AG04450 (cell line): ENCODE data around the gene KCNJ2. TPM values are rescaled to one million over a fixed set of nuclear protein-coding genes. Genes with fewer than 3 reads are reported as not detected.
A peak's percentile ranks its signal among the peaks of the same experiment; 100 is the strongest.

Experiments
- CTCF ChIA-PET: fragments of 300-600, 350-600 bp; formaldehyde crosslinking; extraction: SDS; loops from one replicate; lab custom pipeline; 2022; ENCODE audit warnings: antibody characterized with exemption, inconsistent platforms; lab: Charles Lee
- POLR2A ChIA-PET: fragments of 350-600 bp; formaldehyde crosslinking; extraction: SDS; loops from one replicate; lab custom pipeline; 2021; ENCODE audit warnings: antibody characterized with exemption, inconsistent platforms; lab: Yijun Ruan, JAX
- DNase-seq: peaks from one replicate; pipeline ENCODE4 v3.0.0-alpha.2; 2011; ENCODE audit warnings: low read depth, low spot score
- H3K27ac ChIP-seq: one replicate; pipeline ENCODE4 v1.5.1; 2012; ENCODE audit warnings: low read depth, low read length, control low read depth
- H3K27me3 ChIP-seq: one replicate; pipeline ENCODE4 v1.6.0; 2012; ENCODE audit warnings: low read length; ENCODE audit not compliant: control insufficient read depth, insufficient read depth
- H3K4me3 ChIP-seq: 2 replicates; pipeline ENCODE4 v1.5.1; 2011; ENCODE audit warnings: mild to moderate bottlenecking, low read depth, low read length, control low read depth
- H3K9me3 ChIP-seq: 2 replicates; pipeline ENCODE4 v1.5.1; 2012; ENCODE audit warnings: low read length; ENCODE audit not compliant: control insufficient read depth, insufficient read depth
- polyA plus RNA-seq: library from polyadenylated mRNA; depleted of rRNA; stranded (reverse); fragments of >200 nt; gene quantifications from 2 replicates; pipeline ENCODE4 v1.2.3, GENCODE V29; 2011
- TF ChIP-seq, protein P1 (sequence below): IDR thresholded peaks from 2 replicates; pipeline ENCODE4 v1.5.1; 2011; ENCODE audit warnings: low read depth, low read length, control low read depth, inconsistent platforms

Gene KCNJ2
- polyA plus RNA-seq, 1 experiment: 2.4 TPM

DNA sequence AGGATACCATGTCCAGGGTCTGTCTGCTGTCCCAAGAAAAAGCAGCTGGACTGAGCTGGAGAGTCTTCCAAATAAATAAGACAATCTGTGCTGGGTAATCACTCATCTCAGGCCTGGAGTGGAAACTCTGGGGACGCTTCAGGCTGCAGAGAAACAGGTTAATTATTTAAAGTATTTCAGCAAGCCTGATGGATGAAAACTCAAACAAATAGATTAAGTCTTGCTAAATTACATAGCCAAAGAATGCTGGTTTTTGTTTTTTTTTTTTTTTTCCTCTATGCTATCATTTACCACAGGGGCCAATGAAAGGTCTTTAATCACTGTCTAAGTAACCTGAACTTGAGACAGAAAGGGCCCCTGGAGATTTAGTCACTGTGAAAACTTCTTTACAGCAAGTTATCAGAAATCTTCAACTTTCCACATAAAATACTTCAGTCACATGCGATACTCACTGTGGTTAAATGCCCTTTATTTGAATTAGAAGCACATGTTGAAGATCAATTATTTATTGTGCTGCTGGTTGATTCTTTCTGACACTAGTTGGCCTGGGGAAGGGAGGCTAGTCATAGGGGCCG, 31.0 kb upstream of the KCNJ2 start:
- POLR2A ChIA-PET: interaction anchor here (0.6 to 2.7 kb wide), 7 partner anchors 46 to 636 kb away, joined by 3 to 11 read pairs (median 5); no protein-coding TSS in a partner anchor
- Histone ChIP-seq H3K27ac (peak overlapping the region; percentile 49), H3K4me3 (no peak overlapping the region)

DNA sequence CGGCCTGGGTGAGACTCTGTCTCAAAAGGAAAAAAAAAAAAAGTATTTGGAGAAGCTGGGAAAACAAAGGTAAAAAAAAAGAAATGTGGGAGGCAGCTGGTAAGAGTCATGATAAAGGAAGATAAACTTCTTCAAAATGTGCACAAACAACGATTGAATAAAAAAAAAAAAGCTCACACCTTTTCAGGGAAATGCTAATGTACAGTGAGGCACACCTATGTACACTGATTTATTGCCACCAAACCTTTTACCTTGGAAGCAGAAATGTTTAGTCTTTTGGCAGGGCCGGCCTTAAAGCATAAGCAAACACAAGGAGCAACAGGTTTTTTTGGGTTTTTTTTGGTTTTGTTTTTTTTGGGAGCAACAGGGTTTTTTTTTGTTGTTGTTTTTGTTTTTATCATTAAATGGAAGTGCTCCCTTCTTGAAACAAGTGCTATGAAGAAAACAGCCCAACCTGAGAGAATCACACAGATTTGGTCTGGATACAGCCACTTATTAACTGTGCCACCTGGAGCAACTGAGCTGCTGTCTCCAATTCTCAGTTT, 29.8 kb upstream of the KCNJ2 start:
- no peak for DNase-seq
- TF ChIP-seq, protein P1, sequence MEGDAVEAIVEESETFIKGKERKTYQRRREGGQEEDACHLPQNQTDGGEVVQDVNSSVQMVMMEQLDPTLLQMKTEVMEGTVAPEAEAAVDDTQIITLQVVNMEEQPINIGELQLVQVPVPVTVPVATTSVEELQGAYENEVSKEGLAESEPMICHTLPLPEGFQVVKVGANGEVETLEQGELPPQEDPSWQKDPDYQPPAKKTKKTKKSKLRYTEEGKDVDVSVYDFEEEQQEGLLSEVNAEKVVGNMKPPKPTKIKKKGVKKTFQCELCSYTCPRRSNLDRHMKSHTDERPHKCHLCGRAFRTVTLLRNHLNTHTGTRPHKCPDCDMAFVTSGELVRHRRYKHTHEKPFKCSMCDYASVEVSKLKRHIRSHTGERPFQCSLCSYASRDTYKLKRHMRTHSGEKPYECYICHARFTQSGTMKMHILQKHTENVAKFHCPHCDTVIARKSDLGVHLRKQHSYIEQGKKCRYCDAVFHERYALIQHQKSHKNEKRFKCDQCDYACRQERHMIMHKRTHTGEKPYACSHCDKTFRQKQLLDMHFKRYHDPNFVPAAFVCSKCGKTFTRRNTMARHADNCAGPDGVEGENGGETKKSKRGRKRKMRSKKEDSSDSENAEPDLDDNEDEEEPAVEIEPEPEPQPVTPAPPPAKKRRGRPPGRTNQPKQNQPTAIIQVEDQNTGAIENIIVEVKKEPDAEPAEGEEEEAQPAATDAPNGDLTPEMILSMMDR: no peak
- Histone ChIP-seq H3K4me3 (no peak overlapping the region), H3K9me3 (no peaks in the 10 kb centered on the region), H3K27ac (no peak overlapping the region), H3K27me3 (no peaks in the 10 kb centered on the region)
- ChIA-PET CTCF (interaction anchor here (0.7 to 8.2 kb wide), 5 partner anchors 317 to 614 kb away, joined by 3 to 103 read pairs (median 4); no protein-coding TSS in a partner anchor), POLR2A (interaction anchor here (0.7 to 2.7 kb wide), 3 partner anchors 63 to 600 kb away, joined by 3 to 11 read pairs (median 3); no protein-coding TSS in a partner anchor)

More for the DNA sequence above, 31.0 kb upstream of the KCNJ2 start:
- TF ChIP-seq, protein P1: no peak
- peak; percentile 84 for DNase-seq
- Histone ChIP-seq H3K9me3 (no peaks in the 10 kb centered on the region), H3K27me3 (no peaks in the 10 kb centered on the region)
- CTCF ChIA-PET: interaction anchor here (1.8 to 8.2 kb wide), 2 partner anchors 530 to 570 kb away, joined by 9 to 103 read pairs; no protein-coding TSS in a partner anchor

DNA sequence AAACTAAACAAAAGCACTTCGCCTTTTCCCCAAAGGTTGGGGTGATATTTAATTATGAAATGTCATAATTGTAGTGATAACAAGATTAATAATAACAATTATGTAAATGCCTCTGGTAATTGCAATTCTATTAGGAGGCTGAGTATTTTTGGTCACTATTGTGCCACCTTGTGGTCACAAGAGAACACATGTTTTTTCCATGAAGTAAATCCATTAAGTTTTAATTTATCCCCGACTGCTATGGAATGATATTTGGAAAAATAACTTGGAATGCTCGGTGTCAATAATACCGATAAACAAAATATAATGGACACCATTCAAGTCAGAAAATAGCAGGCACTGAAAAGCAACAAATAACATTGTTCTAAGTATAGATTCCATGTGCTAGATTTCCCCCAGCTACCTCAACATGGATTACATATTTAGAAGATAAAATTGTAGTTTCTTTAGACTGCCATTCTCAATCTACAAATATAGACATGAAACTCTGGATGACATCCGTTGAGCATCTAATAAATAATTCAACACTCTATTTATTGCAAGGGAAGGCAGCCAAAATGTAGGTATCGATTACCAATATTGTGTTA, 25.0 kb upstream of the KCNJ2 start:
- Histone ChIP-seq H3K27me3 (no peaks in the 10 kb centered on the region), H3K27ac (no peak overlapping the region), H3K4me3 (no peak overlapping the region), H3K9me3 (no peaks in the 10 kb centered on the region)
- TF ChIP-seq, protein P1: peak; percentile 60
- CTCF ChIA-PET: interaction anchor here (0.6 to 8.2 kb wide), 22 partner anchors 8 to 621 kb away, joined by 3 to 103 read pairs (median 4); partner anchors contain the start of gene KCNJ2
- POLR2A ChIA-PET: no interaction called here
- DNase-seq: no peak

DNA sequence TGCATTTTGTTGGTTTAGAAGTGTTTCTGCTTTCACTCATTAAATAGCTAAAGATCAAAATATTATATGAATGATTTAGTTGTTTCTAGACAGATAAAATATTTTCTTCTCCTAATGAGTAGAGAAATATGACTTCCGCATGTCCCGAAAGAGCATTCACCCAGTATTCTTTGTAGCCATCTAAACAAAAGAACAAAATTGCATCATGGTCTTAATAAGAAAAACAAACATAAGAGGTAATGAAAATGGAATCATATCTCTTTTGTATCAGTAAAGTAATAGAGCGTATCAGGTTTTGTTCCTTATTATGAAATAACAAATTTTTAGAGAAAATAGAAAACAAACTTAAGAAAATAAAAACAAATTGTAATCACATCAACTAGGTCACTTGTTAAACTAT, 16.1 kb upstream of the KCNJ2 start:
- ChIA-PET POLR2A (no interaction called here), CTCF (interaction anchor here (0.7 to 1.1 kb wide), 5 partner anchors 9 to 631 kb away, joined by 3 to 7 read pairs (median 3); no protein-coding TSS in a partner anchor)
- Histone ChIP-seq H3K9me3 (no peaks in the 10 kb centered on the region), H3K27me3 (peaks cover 4% of the 10 kb centered on the region), H3K27ac (no peak overlapping the region), H3K4me3 (no peak overlapping the region)
- TF ChIP-seq, protein P1: no peak
- DNase-seq: no peak
